CD8-positive, alpha-beta memory T cell (primary cell): ENCODE data around the gene KIZ. TPM values are rescaled to one million over a fixed set of nuclear protein-coding genes. Genes with fewer than 3 reads are reported as not detected.
A peak's percentile ranks its signal among the peaks of the same experiment; 100 is the strongest.

ENCODE experiments used
- CTCF ChIA-PET: fragments of 350-600 bp; sonication (Branson Sonifier 250); formaldehyde crosslinking; loops from one replicate; lab custom pipeline; 2021; ENCODE audit warnings: antibody characterized with exemption; lab: Charles Lee
- POLR2A ChIA-PET: fragments of 350-600 bp; sonication (Branson Sonifier 250); formaldehyde crosslinking; loops from one replicate; lab custom pipeline; 2021; ENCODE audit warnings: antibody characterized with exemption; lab: Charles Lee
- DNase-seq, 5 donors: peaks; one replicate each; pipeline versions ENCODE4 v3.0.0 to v3.0.0-alpha.2; 2020 to 2022; ENCODE audit warnings: mixed read lengths in 1 of 5
- H3K27ac ChIP-seq: one replicate; pipeline ENCODE4 v1.7.0; 2013; ENCODE audit warnings: low read depth, mild to moderate bottlenecking, low read length, moderate library complexity
- H3K27me3 ChIP-seq: 2 replicates; pipeline ENCODE4 v1.7.0; 2013; ENCODE audit warnings: low read length, mild to moderate bottlenecking; ENCODE audit not compliant: insufficient read depth, poor library complexity, severe bottlenecking
- H3K36me3 ChIP-seq: 2 replicates; pipeline ENCODE4 v1.7.0; 2013; ENCODE audit warnings: mild to moderate bottlenecking, low read length, moderate library complexity; ENCODE audit not compliant: insufficient read depth
- H3K4me1 ChIP-seq: 2 replicates; pipeline ENCODE4 v1.7.0; 2013; ENCODE audit warnings: mild to moderate bottlenecking, low read length, moderate library complexity; ENCODE audit not compliant: insufficient read depth
- H3K4me3 ChIP-seq: 2 replicates; pipeline ENCODE4 v1.7.0; 2013; ENCODE audit warnings: mild to moderate bottlenecking, low read length
- H3K9me3 ChIP-seq: 2 replicates; pipeline ENCODE4 v1.7.0; 2013; ENCODE audit warnings: mild to moderate bottlenecking, low read length
- H3K27ac Mint-ChIP-seq, 8 donors: one replicate each; pipeline ENCODE4 v1.8.0; 2020 to 2021; ENCODE audit warnings: mixed read lengths in 8 of 8, mild to moderate bottlenecking in 6 of 8, inconsistent platforms in 3 of 8, moderate library complexity in 3 of 8
- H3K27me3 Mint-ChIP-seq, 2 donors: one replicate each; pipeline ENCODE4 v1.8.0; 2020 to 2021; ENCODE audit warnings: mixed read lengths in 2 of 2, mild to moderate bottlenecking in 1 of 2, moderate library complexity in 1 of 2
- H3K36me3 Mint-ChIP-seq, 3 donors: one replicate each; pipeline ENCODE4 v1.8.0; 2020 to 2021; ENCODE audit warnings: mixed read lengths in 3 of 3, inconsistent platforms in 1 of 3, mild to moderate bottlenecking in 1 of 3
- H3K4me1 Mint-ChIP-seq, 3 donors: one replicate each; pipeline ENCODE4 v1.8.0; 2020 to 2021; ENCODE audit warnings: mixed read lengths in 3 of 3, inconsistent platforms in 1 of 3, mild to moderate bottlenecking in 1 of 3
- H3K4me3 Mint-ChIP-seq, 7 donors: one replicate each; pipeline ENCODE4 v1.8.0; 2020 to 2021; ENCODE audit warnings: mixed read lengths in 7 of 7, mild to moderate bottlenecking in 6 of 7, moderate library complexity in 4 of 7, inconsistent platforms in 2 of 7
- H3K9me3 Mint-ChIP-seq, 5 donors: one replicate each; pipeline ENCODE4 v1.8.0; 2020 to 2022; ENCODE audit warnings: mixed read lengths in 5 of 5, mild to moderate bottlenecking in 3 of 5, moderate library complexity in 2 of 5, inconsistent platforms in 1 of 5
- polyA plus RNA-seq: library from polyadenylated mRNA; unstranded; fragments of 300-500 nt; fragmentation: Illumina TruSeq; gene quantifications from one replicate; pipeline ENCODE4 v1.2.3, GENCODE V29; 2021
- total RNA-seq, 2 experiments: library from RNA; stranded (reverse); gene quantifications; one replicate each; pipeline ENCODE4 v1.2.3, GENCODE V29; 2021

Gene KIZ
- total and polyA plus RNA-seq, 3 experiments from 2014 or later = 9.7 to 20.5 (median 13.3) TPM

GRCh38 chr20:21235484-21236445 lies 109.9 kb downstream of the KIZ start:
- H3K27me3 ChIP-seq = no peaks in the 10 kb centered on the region
- peak; percentile 43 to 68 (median 48) for DNase-seq
- H3K4me1 ChIP-seq = no peaks in the 10 kb centered on the region
- H3K4me3 ChIP-seq = no peak overlapping the region
- peaks cover 8 to 61% (median 14%) of the 10 kb centered on the region in 3 donors for H3K36me3 Mint-ChIP-seq
- CTCF ChIA-PET = interaction anchor here (0.7 to 8.9 kb wide), 20 partner anchors 9 to 378 kb away, joined by 3 to 113 read pairs (median 4); partner anchors contain the start of genes KIZ, NKX2-2 and XRN2
- H3K27ac ChIP-seq = no peak overlapping the region
- H3K4me3 Mint-ChIP-seq = no peak overlapping the region
- H3K4me1 Mint-ChIP-seq = peaks cover 3 to 6% (median 4%) of the 10 kb centered on the region in 3 donors
- H3K27me3 Mint-ChIP-seq = no peaks in the 10 kb centered on the region
- POLR2A ChIA-PET = interaction anchor here (0.7 kb wide), 1 partner anchor 272 kb away, joined by 3 read pairs; no protein-coding TSS in a partner anchor
- peak overlapping the region in 1 of 8 donors; percentile 33 for H3K27ac Mint-ChIP-seq
- H3K9me3 ChIP-seq = no peaks in the 10 kb centered on the region
- H3K9me3 Mint-ChIP-seq = no peaks in the 10 kb centered on the region
- no peaks in the 10 kb centered on the region for H3K36me3 ChIP-seq

GRCh38 chr20:21237956-21238799 lies 112.3 kb downstream of the KIZ start:
- no peaks in the 10 kb centered on the region for H3K27me3 ChIP-seq
- no peaks in the 10 kb centered on the region for H3K9me3 ChIP-seq
- Mint-ChIP-seq H3K36me3 (peaks cover 12 to 55% (median 17%) of the 10 kb centered on the region in 3 donors), H3K27me3 (no peaks in the 10 kb centered on the region), H3K27ac (no peak overlapping the region), H3K4me3 (no peak overlapping the region), H3K4me1 (peaks cover 3 to 6% (median 4%) of the 10 kb centered on the region in 3 donors), H3K9me3 (no peaks in the 10 kb centered on the region)
- CTCF ChIA-PET = interaction anchor here (1.1 to 8.9 kb wide), 2 partner anchors 10 to 266 kb away, joined by 3 to 113 read pairs; no protein-coding TSS in a partner anchor
- no peaks in the 10 kb centered on the region for H3K4me1 ChIP-seq
- no peak overlapping the region for H3K27ac ChIP-seq
- no peak for DNase-seq
- POLR2A ChIA-PET = no interaction called here
- no peak overlapping the region for H3K4me3 ChIP-seq
- H3K36me3 ChIP-seq = no peaks in the 10 kb centered on the region

GRCh38 chr20:21238818-21239536 lies 113.1 kb downstream of the KIZ start:
- no peak overlapping the region for H3K4me3 ChIP-seq
- Mint-ChIP-seq H3K27me3 (no peaks in the 10 kb centered on the region), H3K4me3 (no peak overlapping the region), H3K4me1 (peaks cover 3 to 6% (median 4%) of the 10 kb centered on the region in 3 donors), H3K9me3 (no peaks in the 10 kb centered on the region), H3K27ac (peak overlapping the region in 1 of 8 donors; percentile 22), H3K36me3 (peaks cover 18 to 60% (median 20%) of the 10 kb centered on the region in 3 donors)
- no peaks in the 10 kb centered on the region for H3K27me3 ChIP-seq
- CTCF ChIA-PET = interaction anchor here (8.9 kb wide), 1 partner anchor 266 kb away, joined by 113 read pairs; no protein-coding TSS in a partner anchor
- no peaks in the 10 kb centered on the region for H3K36me3 ChIP-seq
- no peak for DNase-seq
- no peaks in the 10 kb centered on the region for H3K9me3 ChIP-seq
- H3K27ac ChIP-seq = no peak overlapping the region
- no peaks in the 10 kb centered on the region for H3K4me1 ChIP-seq
- POLR2A ChIA-PET = no interaction called here

- ChIA-PET POLR2A (no interaction called here), CTCF (interaction anchor here (8.9 kb wide), 1 partner anchor 264 kb away, joined by 113 read pairs; no protein-coding TSS in a partner anchor)
- no peak overlapping the region for H3K4me3 ChIP-seq
- Mint-ChIP-seq H3K36me3 (peaks cover 26 to 64% (median 27%) of the 10 kb centered on the region in 3 donors), H3K4me1 (peaks cover 3 to 4% (median 3%) of the 10 kb centered on the region in 3 donors), H3K9me3 (no peaks in the 10 kb centered on the region), H3K27ac (no peak overlapping the region), H3K27me3 (peaks cover 0 to 2% of the 10 kb centered on the region in 2 donors), H3K4me3 (no peak overlapping the region)
- H3K36me3 ChIP-seq = no peaks in the 10 kb centered on the region
- no peaks in the 10 kb centered on the region for H3K9me3 ChIP-seq
- H3K27me3 ChIP-seq = no peaks in the 10 kb centered on the region
- no peaks in the 10 kb centered on the region for H3K4me1 ChIP-seq
- no peak for DNase-seq
- H3K27ac ChIP-seq = no peak overlapping the region
Measured at GRCh38 chr20:21240394-21240793, 114.5 kb downstream of the KIZ start.

- Mint-ChIP-seq H3K4me1 (no peaks in the 10 kb centered on the region), H3K27ac (no peak overlapping the region), H3K9me3 (no peaks in the 10 kb centered on the region), H3K27me3 (peaks cover 0 to 2% of the 10 kb centered on the region in 2 donors), H3K36me3 (peaks cover 27 to 69% (median 30%) of the 10 kb centered on the region in 3 donors), H3K4me3 (no peak overlapping the region)
- CTCF ChIA-PET = interaction anchor here (0.6 to 8.9 kb wide), 2 partner anchors 78 to 263 kb away, joined by 3 to 113 read pairs; no protein-coding TSS in a partner anchor
- DNase-seq = no peak
- no peaks in the 10 kb centered on the region for H3K4me1 ChIP-seq
- H3K27me3 ChIP-seq = no peaks in the 10 kb centered on the region
- H3K36me3 ChIP-seq = no peaks in the 10 kb centered on the region
- no peaks in the 10 kb centered on the region for H3K9me3 ChIP-seq
- POLR2A ChIA-PET = no interaction called here
- H3K4me3 ChIP-seq = no peak overlapping the region
- no peak overlapping the region for H3K27ac ChIP-seq
Measured at GRCh38 chr20:21241406-21241805, 115.5 kb downstream of the KIZ start.

GRCh38 chr20:21243811-21244210 lies 117.9 kb downstream of the KIZ start:
- POLR2A ChIA-PET = no interaction called here
- no peaks in the 10 kb centered on the region for H3K9me3 ChIP-seq
- no peaks in the 10 kb centered on the region for H3K27me3 ChIP-seq
- Mint-ChIP-seq H3K27me3 (peaks cover 0 to 2% of the 10 kb centered on the region in 2 donors), H3K9me3 (no peaks in the 10 kb centered on the region), H3K36me3 (peaks cover 26 to 60% (median 26%) of the 10 kb centered on the region in 3 donors), H3K4me1 (no peaks in the 10 kb centered on the region), H3K27ac (no peak overlapping the region), H3K4me3 (no peak overlapping the region)
- H3K4me3 ChIP-seq = no peak overlapping the region
- no peaks in the 10 kb centered on the region for H3K36me3 ChIP-seq
- no peak for DNase-seq
- no peaks in the 10 kb centered on the region for H3K4me1 ChIP-seq
- CTCF ChIA-PET = interaction anchor here (0.9 to 1.2 kb wide), 2 partner anchors 7 to 261 kb away, joined by 3 read pairs; no protein-coding TSS in a partner anchor
- H3K27ac ChIP-seq = no peak overlapping the region

- no peaks in the 10 kb centered on the region for H3K9me3 Mint-ChIP-seq
- no peak overlapping the region for H3K4me3 Mint-ChIP-seq
- H3K27ac Mint-ChIP-seq = peak overlapping the region in 1 of 8 donors; percentile 30
- Histone ChIP-seq H3K27ac (no peak overlapping the region), H3K9me3 (no peaks in the 10 kb centered on the region), H3K36me3 (no peaks in the 10 kb centered on the region), H3K4me3 (no peak overlapping the region), H3K27me3 (no peaks in the 10 kb centered on the region), H3K4me1 (no peaks in the 10 kb centered on the region)
- peaks cover 21 to 50% (median 24%) of the 10 kb centered on the region in 3 donors for H3K36me3 Mint-ChIP-seq
- no peak for DNase-seq
- H3K27me3 Mint-ChIP-seq = peaks cover 0 to 2% of the 10 kb centered on the region in 2 donors
- H3K4me1 Mint-ChIP-seq = no peaks in the 10 kb centered on the region
- ChIA-PET CTCF (interaction anchor here (0.9 to 1.8 kb wide), 3 partner anchors 8 to 261 kb away, joined by 3 to 8 read pairs (median 4); no protein-coding TSS in a partner anchor), POLR2A (no interaction called here)
Measured at GRCh38 chr20:21244808-21245207, 118.9 kb downstream of the KIZ start.
